Measurements from ENCODE around the gene TMEM100.

Gene TMEM100

GRCh38 chr17:55706808-55707773, 15.6 kb downstream of the TMEM100 start:
- Histone ChIP-seq H3K27ac (no peak overlapping the region), H3K9me3 (ENCODE audit: control insufficient read depth, low read length) (no peaks in the 10 kb centered on the region), H3K4me1 (peaks cover 5% of the 10 kb centered on the region), H3K36me3 (ENCODE audit: control insufficient read depth, insufficient read depth, low read length) (no peaks in the 10 kb centered on the region), H3K4me3 (ENCODE audit: low read depth, low read length) (no peak overlapping the region), H2AFZ (peak overlapping the region; percentile 39), H3K4me2 (ENCODE audit: low read length) (no peak overlapping the region), H3K9ac (no peak overlapping the region), H3K79me2 (no peaks in the 10 kb centered on the region), H3K27me3 (ENCODE audit: control insufficient read depth, insufficient read depth, low read length) (no peaks in the 10 kb centered on the region)
- TF ChIP-seq, protein P1, sequence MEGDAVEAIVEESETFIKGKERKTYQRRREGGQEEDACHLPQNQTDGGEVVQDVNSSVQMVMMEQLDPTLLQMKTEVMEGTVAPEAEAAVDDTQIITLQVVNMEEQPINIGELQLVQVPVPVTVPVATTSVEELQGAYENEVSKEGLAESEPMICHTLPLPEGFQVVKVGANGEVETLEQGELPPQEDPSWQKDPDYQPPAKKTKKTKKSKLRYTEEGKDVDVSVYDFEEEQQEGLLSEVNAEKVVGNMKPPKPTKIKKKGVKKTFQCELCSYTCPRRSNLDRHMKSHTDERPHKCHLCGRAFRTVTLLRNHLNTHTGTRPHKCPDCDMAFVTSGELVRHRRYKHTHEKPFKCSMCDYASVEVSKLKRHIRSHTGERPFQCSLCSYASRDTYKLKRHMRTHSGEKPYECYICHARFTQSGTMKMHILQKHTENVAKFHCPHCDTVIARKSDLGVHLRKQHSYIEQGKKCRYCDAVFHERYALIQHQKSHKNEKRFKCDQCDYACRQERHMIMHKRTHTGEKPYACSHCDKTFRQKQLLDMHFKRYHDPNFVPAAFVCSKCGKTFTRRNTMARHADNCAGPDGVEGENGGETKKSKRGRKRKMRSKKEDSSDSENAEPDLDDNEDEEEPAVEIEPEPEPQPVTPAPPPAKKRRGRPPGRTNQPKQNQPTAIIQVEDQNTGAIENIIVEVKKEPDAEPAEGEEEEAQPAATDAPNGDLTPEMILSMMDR (IDR thresholded peaks at IDR 0.05): no peak

DNA sequence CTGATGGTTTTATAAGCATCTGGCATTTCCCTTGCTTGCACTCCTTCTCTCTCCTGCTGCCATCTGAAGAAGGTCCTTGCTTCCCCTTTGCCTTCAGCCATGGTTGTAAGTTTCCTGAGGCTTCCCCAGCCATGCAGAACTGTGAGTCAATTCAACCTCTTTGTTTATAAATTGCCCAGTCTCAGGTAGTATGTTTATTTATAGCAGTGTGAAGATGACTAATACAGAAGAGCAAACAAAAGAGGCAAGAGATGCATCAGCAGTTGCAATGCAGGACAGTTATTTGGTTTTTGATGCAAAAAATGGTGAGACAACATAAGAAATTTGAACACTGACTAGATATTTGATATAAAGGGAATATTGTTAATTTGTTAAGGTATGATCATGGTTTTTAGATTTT, 16.8 kb downstream of the TMEM100 start:
- no peaks in the 10 kb centered on the region for H3K79me2 ChIP-seq
- H3K4me3 ChIP-seq (ENCODE audit: low read depth, low read length): no peak overlapping the region
- TF ChIP-seq, protein P1 (IDR thresholded peaks at IDR 0.05): no peak
- no peak overlapping the region for H3K27ac ChIP-seq
- H3K9me3 ChIP-seq (ENCODE audit: control insufficient read depth, low read length): no peaks in the 10 kb centered on the region
- H3K36me3 ChIP-seq (ENCODE audit: control insufficient read depth, insufficient read depth, low read length): no peaks in the 10 kb centered on the region
- no peak overlapping the region for H2AFZ ChIP-seq
- no peak overlapping the region for H3K4me2 ChIP-seq (ENCODE audit: low read length)
- no peaks in the 10 kb centered on the region for H3K27me3 ChIP-seq (ENCODE audit: control insufficient read depth, insufficient read depth, low read length)
- H3K4me1 ChIP-seq: peaks cover 4% of the 10 kb centered on the region
- no peak overlapping the region for H3K9ac ChIP-seq

- H3K9me3 ChIP-seq (ENCODE audit: control insufficient read depth, low read length): no peaks in the 10 kb centered on the region
- H3K79me2 ChIP-seq: no peaks in the 10 kb centered on the region
- H3K36me3 ChIP-seq (ENCODE audit: control insufficient read depth, insufficient read depth, low read length): no peaks in the 10 kb centered on the region
- H3K4me3 ChIP-seq (ENCODE audit: low read depth, low read length): no peak overlapping the region
- H3K4me2 ChIP-seq (ENCODE audit: low read length): no peak overlapping the region
- no peak overlapping the region for H3K9ac ChIP-seq
- TF ChIP-seq, protein P1 (IDR thresholded peaks at IDR 0.05): no peak
- H3K27ac ChIP-seq: no peak overlapping the region
- no peak overlapping the region for H2AFZ ChIP-seq
- no peaks in the 10 kb centered on the region for H3K27me3 ChIP-seq (ENCODE audit: control insufficient read depth, insufficient read depth, low read length)
- no peaks in the 10 kb centered on the region for H3K4me1 ChIP-seq
These were observed 18.3 kb downstream of the TMEM100 start for GRCh38 chr17:55704401-55704800.

DNA sequence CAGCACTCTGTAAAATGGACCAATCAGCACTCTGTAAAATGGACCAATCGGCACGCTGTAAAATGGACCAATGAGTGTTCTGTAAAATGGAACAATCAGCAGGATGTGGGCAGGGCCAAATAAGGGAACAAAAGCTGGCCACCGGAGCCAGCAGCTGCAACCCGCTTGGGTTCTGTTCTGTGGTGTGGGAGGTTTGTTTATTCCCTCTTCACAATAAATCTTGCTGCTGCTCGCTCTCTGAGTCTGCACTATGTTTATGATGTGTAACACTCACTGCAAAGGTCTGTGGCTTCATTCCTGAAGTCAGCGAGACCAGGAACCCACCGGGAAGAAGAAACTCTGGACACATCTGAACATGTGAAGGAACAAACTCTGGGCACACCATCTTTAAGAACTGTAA, 20.5 kb downstream of the TMEM100 start:
- no peak overlapping the region for H3K4me3 ChIP-seq (ENCODE audit: low read depth, low read length)
- no peaks in the 10 kb centered on the region for H3K36me3 ChIP-seq (ENCODE audit: control insufficient read depth, insufficient read depth, low read length)
- H2AFZ ChIP-seq: no peak overlapping the region
- TF ChIP-seq, protein P1 (IDR thresholded peaks at IDR 0.05): no peak
- no peak overlapping the region for H3K9ac ChIP-seq
- H3K27ac ChIP-seq: no peak overlapping the region
- no peaks in the 10 kb centered on the region for H3K27me3 ChIP-seq (ENCODE audit: control insufficient read depth, insufficient read depth, low read length)
- no peak overlapping the region for H3K4me2 ChIP-seq (ENCODE audit: low read length)
- no peaks in the 10 kb centered on the region for H3K79me2 ChIP-seq
- H3K9me3 ChIP-seq (ENCODE audit: control insufficient read depth, low read length): no peaks in the 10 kb centered on the region
- no peaks in the 10 kb centered on the region for H3K4me1 ChIP-seq

All from parathyroid adenoma (tissue), 2 donors.